NB4 (cell line): ENCODE measurements around the gene GFAP.

Experiments
- MYC ChIP-seq: IDR thresholded peaks from 2 replicates; pipeline ENCODE4 v1.6.1; 2011; ENCODE audit warnings: low read depth, low read length
- POLR2A ChIP-seq: IDR thresholded peaks from 2 replicates; pipeline ENCODE4 v1.6.1; 2011; ENCODE audit warnings: mild to moderate bottlenecking; ENCODE audit not compliant: insufficient read length; ENCODE audit errors: extremely low read depth
- TF ChIP-seq, protein P1 (sequence below): IDR thresholded peaks from one replicate; pipeline ENCODE4 v1.5.1; 2012; ENCODE audit warnings: low read depth, low read length
- TF ChIP-seq, protein P2 (sequence below): IDR thresholded peaks from 2 replicates; pipeline ENCODE4 v1.6.1; 2011; ENCODE audit warnings: low read depth, low read length

DNA sequence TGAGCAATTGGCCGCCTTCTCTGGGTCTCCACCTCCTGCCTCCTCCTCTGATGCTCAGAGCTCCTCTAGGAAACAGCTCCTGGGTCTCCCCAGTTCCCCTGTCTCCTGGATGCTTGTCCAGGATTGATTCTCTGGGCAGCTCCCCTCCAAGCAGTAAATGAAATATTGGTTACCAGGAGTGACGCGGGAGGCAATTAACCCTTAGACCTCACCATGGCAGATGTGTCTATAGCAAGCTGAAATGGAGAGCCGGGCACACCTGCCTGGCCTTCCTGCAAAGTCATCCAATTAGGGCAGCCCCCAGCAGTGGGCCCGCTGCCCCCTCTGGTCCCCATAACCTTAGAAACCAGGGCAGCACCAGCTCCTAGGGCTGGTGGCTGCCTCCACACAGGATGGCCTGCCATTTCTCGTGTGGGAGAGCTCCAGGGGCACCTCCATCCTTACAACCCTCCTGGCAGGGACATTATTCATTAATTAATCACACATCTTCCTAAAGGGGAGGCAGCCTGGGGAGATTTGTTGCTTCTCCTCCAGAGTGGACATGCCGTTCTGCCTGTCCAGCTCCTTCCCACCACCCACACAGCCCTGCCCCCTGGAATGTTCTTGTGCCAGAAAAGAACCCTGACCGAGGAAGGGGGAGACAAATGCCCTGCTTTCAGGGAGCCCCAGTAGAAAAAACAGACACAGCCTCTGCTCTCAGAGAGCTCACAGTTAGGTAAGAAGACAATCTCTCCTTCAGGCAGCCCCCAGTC is 40.5 kb upstream of the GFAP start:
- TF ChIP-seq, protein P1, sequence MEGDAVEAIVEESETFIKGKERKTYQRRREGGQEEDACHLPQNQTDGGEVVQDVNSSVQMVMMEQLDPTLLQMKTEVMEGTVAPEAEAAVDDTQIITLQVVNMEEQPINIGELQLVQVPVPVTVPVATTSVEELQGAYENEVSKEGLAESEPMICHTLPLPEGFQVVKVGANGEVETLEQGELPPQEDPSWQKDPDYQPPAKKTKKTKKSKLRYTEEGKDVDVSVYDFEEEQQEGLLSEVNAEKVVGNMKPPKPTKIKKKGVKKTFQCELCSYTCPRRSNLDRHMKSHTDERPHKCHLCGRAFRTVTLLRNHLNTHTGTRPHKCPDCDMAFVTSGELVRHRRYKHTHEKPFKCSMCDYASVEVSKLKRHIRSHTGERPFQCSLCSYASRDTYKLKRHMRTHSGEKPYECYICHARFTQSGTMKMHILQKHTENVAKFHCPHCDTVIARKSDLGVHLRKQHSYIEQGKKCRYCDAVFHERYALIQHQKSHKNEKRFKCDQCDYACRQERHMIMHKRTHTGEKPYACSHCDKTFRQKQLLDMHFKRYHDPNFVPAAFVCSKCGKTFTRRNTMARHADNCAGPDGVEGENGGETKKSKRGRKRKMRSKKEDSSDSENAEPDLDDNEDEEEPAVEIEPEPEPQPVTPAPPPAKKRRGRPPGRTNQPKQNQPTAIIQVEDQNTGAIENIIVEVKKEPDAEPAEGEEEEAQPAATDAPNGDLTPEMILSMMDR = no peak
- TF ChIP-seq POLR2A (no peak), MYC (no peak)
- TF ChIP-seq, protein P2, sequence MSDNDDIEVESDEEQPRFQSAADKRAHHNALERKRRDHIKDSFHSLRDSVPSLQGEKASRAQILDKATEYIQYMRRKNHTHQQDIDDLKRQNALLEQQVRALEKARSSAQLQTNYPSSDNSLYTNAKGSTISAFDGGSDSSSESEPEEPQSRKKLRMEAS = no peak
